Measurements from ENCODE around the gene ADAMTS14. TPM values are rescaled to one million over a fixed set of nuclear protein-coding genes. Genes with fewer than 3 reads are reported as not detected.

ADAMTS14 gene
- total RNA-seq, 4 donors from 2014 or later = 4.2 to 12.1 (median 7.4) TPM

GRCh38 chr10:70669732-70670317 is 2.5 kb upstream of the ADAMTS14 start:
- Histone ChIP-seq H3K27ac (no peak overlapping the region), H3K27me3 (peaks cover 0 to 20% of the 10 kb centered on the region in 2 donors), H3K4me1 (peaks cover 0 to 25% (median 5%) of the 10 kb centered on the region in 4 donors), H3K4me3 (no peak overlapping the region), H3K9me3 (no peaks in the 10 kb centered on the region), H3K36me3 (no peaks in the 10 kb centered on the region)
- WGBS, 2 donors = 81% methylated on average over 7 of the region's 7 CpGs
- no peak for DNase-seq (ENCODE audit: low spot score in 2 of 2)
- TF ChIP-seq POLR2A (IDR thresholded peaks at IDR 0.05) (no peak), EP300 (IDR thresholded peaks at IDR 0.05) (no peak), CTCF (IDR thresholded peaks at IDR 0.05) (no peak)

GRCh38 chr10:70671619-70672164 is 614 bp upstream of the ADAMTS14 start:
- Histone ChIP-seq H3K27ac (peak overlapping the region in 1 of 4 donors; percentile 73), H3K36me3 (no peaks in the 10 kb centered on the region), H3K27me3 (peaks cover 0 to 20% of the 10 kb centered on the region in 2 donors), H3K9me3 (no peaks in the 10 kb centered on the region), H3K4me3 (peak overlapping the region in 2 of 4 donors; percentile 35 to 57), H3K4me1 (peaks cover 0 to 18% (median 4%) of the 10 kb centered on the region in 4 donors)
- no peak for DNase-seq (ENCODE audit: low spot score in 2 of 2)
- WGBS, 2 donors = 21 to 24% methylated on average over 5 of the region's 5 CpGs
- TF ChIP-seq CTCF (IDR thresholded peaks at IDR 0.05) (no peak), POLR2A (IDR thresholded peaks at IDR 0.05) (no peak), EP300 (IDR thresholded peaks at IDR 0.05) (no peak)

GRCh38 chr10:70673043-70673928 is 980 bp downstream of the ADAMTS14 start:
- DNase-seq (ENCODE audit: low spot score in 2 of 2) = no peak
- Histone ChIP-seq H3K4me3 (peak overlapping the region in 3 of 4 donors; percentile 27 to 57 (median 35)), H3K27ac (peak overlapping the region; percentile 15 to 73 (median 52)), H3K4me1 (peaks cover 0 to 18% (median 4%) of the 10 kb centered on the region in 4 donors), H3K9me3 (no peaks in the 10 kb centered on the region), H3K36me3 (no peaks in the 10 kb centered on the region), H3K27me3 (peaks cover 0 to 20% of the 10 kb centered on the region in 2 donors)
- 51 to 56% methylated on average over 14 of the region's 14 CpGs for WGBS, 2 donors
- TF ChIP-seq CTCF (IDR thresholded peaks at IDR 0.05) (no peak), EP300 (IDR thresholded peaks at IDR 0.05) (no peak), POLR2A (IDR thresholded peaks at IDR 0.05) (no peak)

DNA sequence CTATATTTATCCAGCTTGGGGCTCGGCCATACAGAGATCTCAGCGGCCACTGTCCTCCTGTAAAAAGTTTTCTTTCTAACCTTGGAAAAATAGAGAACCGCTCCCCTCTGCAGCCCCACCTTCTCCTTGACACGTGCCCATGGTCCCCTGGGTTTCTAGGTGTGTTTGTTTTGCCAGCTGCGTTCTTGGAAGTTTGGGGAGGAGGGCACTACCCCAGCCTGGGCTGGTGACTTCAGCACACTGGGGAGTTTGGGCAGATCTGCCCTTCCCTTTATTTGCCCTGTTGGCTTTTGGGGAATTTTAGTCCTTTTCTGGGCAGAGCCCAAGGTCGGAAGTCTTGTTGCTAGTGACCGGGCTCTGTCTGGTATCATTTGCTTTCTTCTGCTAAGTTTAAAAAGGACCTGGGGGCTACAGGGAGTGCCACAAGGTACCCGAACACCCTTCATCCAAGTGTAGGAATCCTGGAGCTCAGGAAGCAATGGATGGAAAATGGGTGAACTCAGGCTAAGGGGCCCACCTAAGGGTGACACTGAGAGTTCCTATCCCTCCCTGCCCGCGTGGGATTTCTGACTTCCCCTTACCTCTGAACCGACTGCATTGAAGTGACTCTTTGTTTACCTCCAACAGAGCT is 1.7 kb downstream of the ADAMTS14 start:
- 64 to 69% methylated on average over 11 of the region's 11 CpGs for WGBS, 2 donors
- peak overlapping the region in 2 of 4 donors; percentile 19 to 38 for H3K27ac ChIP-seq
- no peaks in the 10 kb centered on the region for H3K9me3 ChIP-seq
- DNase-seq (ENCODE audit: low spot score in 2 of 2) = no peak
- peaks cover 0 to 18% (median 4%) of the 10 kb centered on the region in 4 donors for H3K4me1 ChIP-seq
- TF ChIP-seq POLR2A (IDR thresholded peaks at IDR 0.05) (no peak), CTCF (IDR thresholded peaks at IDR 0.05) (no peak), EP300 (IDR thresholded peaks at IDR 0.05) (no peak)
- H3K36me3 ChIP-seq = no peaks in the 10 kb centered on the region
- H3K27me3 ChIP-seq = peaks cover 0 to 20% of the 10 kb centered on the region in 2 donors
- no peak overlapping the region for H3K4me3 ChIP-seq

Measured in tibial nerve (tissue), 4 donors.